HCT116 (cell line): ENCODE results near the gene SIN3A. TPM values are rescaled to one million over a fixed set of nuclear protein-coding genes. Genes with fewer than 3 reads are reported as not detected.
"Not testable (repeated sequence)": the region's sequence is repeated elsewhere in the genome, so short reads cannot be mapped to it uniquely, and the experiment has no call there.

Experiments used
- ATAC-seq: fragments of 200-7000 bp; cut with Tn5 transposase; 2 replicates; pipeline ENCODE4 v1.9.1; 2020; ENCODE audit warnings: mild to moderate bottlenecking, moderate library complexity
- BruUV-seq: library from RNA; stranded (reverse); fragments of 400-500 nt; replicated peaks from 2 replicates; lab custom pipeline; 2021; lab: Mats Ljungman, UMichigan
- CTCF ChIA-PET: fragments of 300-600 bp; sonication (Branson Sonifier 250); formaldehyde crosslinking; loops from one replicate; lab custom pipeline; 2021; ENCODE audit warnings: antibody characterized with exemption; lab: Charles Lee
- POLR2A ChIA-PET: fragments of 300-600, 350-600 bp; sonication (Branson Sonifier 250); formaldehyde crosslinking; loops from one replicate; lab custom pipeline; 2021; ENCODE audit warnings: antibody characterized with exemption; lab: Charles Lee
- RAD21 ChIA-PET, 2 experiments: fragments of 300-600 bp; sonication (Branson Sonifier 250); formaldehyde crosslinking; loops; one replicate each; lab custom pipeline; 2023; ENCODE audit warnings: low total read pairs in 2 of 2; ENCODE audit not compliant: uncharacterized antibody in 2 of 2, unreplicated experiment in 2 of 2, low non-redundant PET in 1 of 2; lab: Charles Lee
- DNase-seq: peaks from one replicate; pipeline ENCODE4 v3.0.0-alpha.2; 2010; ENCODE audit warnings: low read depth, low spot score
- H2AFZ ChIP-seq: fragments of 200-600 bp; shearing (Covaris generic), sonication (generic); 2 replicates; pipeline ENCODE4 v1.6.1; 2017; ENCODE audit warnings: low read depth, mixed run types, mixed read lengths, antibody characterized with exemption, low read length; ENCODE audit not compliant: poor library complexity, severe bottlenecking
- H3K27ac ChIP-seq: 2 replicates; pipeline ENCODE4 v1.5.1; 2012; ENCODE audit warnings: low read depth, low read length
- H3K27me3 ChIP-seq: fragments of 200-600 bp; sonication (generic); 2 replicates; pipeline ENCODE4 v1.6.1; 2016; ENCODE audit warnings: mixed run types, low read length, mixed read lengths; ENCODE audit not compliant: insufficient read depth
- H3K36me3 ChIP-seq, 2 experiments: fragments of 200-500 bp in 1 of 2; fragments of 200-600 bp in 1 of 2; sonication (Bioruptor generic) in 1 of 2; sonication (generic) in 1 of 2; 2 replicates each; pipeline versions ENCODE4 v1.5.1 to v1.6.1; 2014 to 2016; ENCODE audit warnings: low read length in 2 of 2, inconsistent platforms in 1 of 2, mixed read lengths in 1 of 2, mixed run types in 1 of 2; ENCODE audit not compliant: insufficient read depth in 2 of 2, control insufficient read depth in 1 of 2
- H3K4me1 ChIP-seq, 2 experiments: fragments of 200-600 bp in 1 of 2; sonication (generic) in 1 of 2; 2 replicates each; pipeline versions ENCODE4 v1.5.1 to v1.6.1; 2012 to 2017; ENCODE audit warnings: low read length in 2 of 2, inconsistent platforms in 1 of 2, mild to moderate bottlenecking in 1 of 2, mixed read lengths in 1 of 2, mixed run types in 1 of 2, moderate library complexity in 1 of 2; ENCODE audit not compliant: insufficient read depth in 2 of 2, control insufficient read depth in 1 of 2
- H3K4me2 ChIP-seq: fragments of 200-600 bp; sonication (generic); 2 replicates; pipeline ENCODE4 v1.6.1; 2017; ENCODE audit warnings: mixed run types, low read length, mixed read lengths
- H3K4me3 ChIP-seq, 2 experiments: fragments of 200-600 bp in 1 of 2; sonication (generic) in 1 of 2; replicated peaks in 1 of 2; 2 replicates each; pipeline ENCODE4 v1.5.1; 2011 to 2016; ENCODE audit warnings: low read length in 2 of 2, control low read depth in 1 of 2, low read depth in 1 of 2, mild to moderate bottlenecking in 1 of 2, mixed read lengths in 1 of 2, mixed run types in 1 of 2
- H3K79me2 ChIP-seq: fragments of 200-600 bp; sonication (generic); 2 replicates; pipeline ENCODE4 v1.6.1; 2017; ENCODE audit warnings: mild to moderate bottlenecking, mixed run types, low read length, moderate library complexity, mixed read lengths; ENCODE audit not compliant: insufficient read depth
- H3K9ac ChIP-seq: fragments of 200-600 bp; sonication (generic); 2 replicates; pipeline ENCODE4 v1.6.1; 2016; ENCODE audit warnings: low read length, mixed read lengths
- H3K9me2 ChIP-seq: fragments of 200-600 bp; sonication (generic), shearing (Covaris generic); 2 replicates; pipeline ENCODE4 v1.6.1; 2017; ENCODE audit warnings: mixed run types, mild to moderate bottlenecking, moderate library complexity; ENCODE audit not compliant: insufficient read depth
- H3K9me3 ChIP-seq, 2 experiments: fragments of 200-500 bp in 1 of 2; fragments of 200-600 bp in 1 of 2; sonication (Bioruptor generic) in 1 of 2; sonication (generic) in 1 of 2; 2 replicates each; pipeline ENCODE4 v1.6.1; 2014 to 2017; ENCODE audit warnings: low read length in 2 of 2, mixed read lengths in 2 of 2, inconsistent platforms in 1 of 2, low read depth in 1 of 2, mild to moderate bottlenecking in 1 of 2, mixed run types in 1 of 2, moderate library complexity in 1 of 2; ENCODE audit not compliant: control insufficient read depth in 1 of 2, insufficient read depth in 1 of 2
- H4K20me1 ChIP-seq: fragments of 200-600 bp; sonication (generic), shearing (Covaris generic); 2 replicates; pipeline ENCODE4 v1.6.1; 2017; ENCODE audit warnings: mixed run types, mild to moderate bottlenecking, moderate library complexity; ENCODE audit not compliant: insufficient read depth
- ATF3 ChIP-seq: IDR thresholded peaks from 2 replicates; pipeline ENCODE4 v1.6.1; 2012
- CBX3 ChIP-seq: IDR thresholded peaks from 2 replicates; pipeline ENCODE4 v1.6.1; 2012; ENCODE audit warnings: low read depth
- CTCF ChIP-seq, 3 experiments: fragments of 200-600 bp in 1 of 3; sonication (generic) in 1 of 3; IDR thresholded peaks in 2 of 3; conservative IDR thresholded peaks in 1 of 3; 2 replicates each; pipeline ENCODE4 v1.5.1; 2012 to 2017; ENCODE audit warnings: low read depth in 2 of 3, low read length in 2 of 3, antibody characterized with exemption in 1 of 3, borderline replicate concordance in 1 of 3, control low read depth in 1 of 3, mild to moderate bottlenecking in 1 of 3, mixed read lengths in 1 of 3, mixed run types in 1 of 3, moderate library complexity in 1 of 3; ENCODE audit not compliant: insufficient read depth in 1 of 3
- ELF1 ChIP-seq: IDR thresholded peaks from 2 replicates; pipeline ENCODE4 v1.6.1; 2012; ENCODE audit warnings: low read depth, borderline replicate concordance
- EZH2 ChIP-seq: fragments of 200-600 bp; sonication (generic); IDR thresholded peaks from 2 replicates; pipeline ENCODE4 v1.6.1; 2017; ENCODE audit warnings: antibody characterized with exemption, mixed run types
- EZH2phosphoT487 ChIP-seq: fragments of 200-600 bp; IDR thresholded peaks from 2 replicates; pipeline ENCODE4 v1.6.1; 2018; ENCODE audit warnings: antibody characterized with exemption, borderline replicate concordance
- MAX ChIP-seq: IDR thresholded peaks from 2 replicates; pipeline ENCODE4 v1.6.1; 2012
- POLR2A ChIP-seq: IDR thresholded peaks from 2 replicates; pipeline ENCODE4 v1.7.0; 2011; ENCODE audit warnings: borderline replicate concordance; ENCODE audit not compliant: insufficient read depth, insufficient read length; ENCODE audit errors: extremely low read depth
- POLR2AphosphoS5 ChIP-seq: IDR thresholded peaks from 2 replicates; pipeline ENCODE4 v1.6.1; 2011; ENCODE audit warnings: mild to moderate bottlenecking, low read depth, low read length, moderate library complexity
- RAD21 ChIP-seq: IDR thresholded peaks from 2 replicates; pipeline ENCODE4 v1.6.1; 2012; ENCODE audit warnings: low read depth, mild to moderate bottlenecking
- REST ChIP-seq: IDR thresholded peaks from 2 replicates; pipeline ENCODE4 v1.6.1; 2012; ENCODE audit warnings: low read depth
- SIN3A ChIP-seq: IDR thresholded peaks from 2 replicates; pipeline ENCODE4 v1.6.1; 2012; ENCODE audit warnings: low read depth
- TCF7L2 ChIP-seq: IDR thresholded peaks from 2 replicates; pipeline ENCODE4 v1.7.0; 2011; ENCODE audit warnings: borderline replicate concordance, inconsistent platforms; ENCODE audit not compliant: insufficient read depth, insufficient read length; ENCODE audit errors: extremely low read depth
- YY1 ChIP-seq: IDR thresholded peaks from 2 replicates; pipeline ENCODE4 v1.6.1; 2011; ENCODE audit warnings: low read length, low read depth, moderate library complexity, mild to moderate bottlenecking; ENCODE audit not compliant: insufficient replicate concordance; ENCODE audit errors: extremely low read depth
- ZFX ChIP-seq: fragments of 450-650 bp; IDR thresholded peaks from 2 replicates; pipeline ENCODE4 v1.6.1; 2017
- ZNF274 ChIP-seq: fragments of 200-500 bp; sonication (Bioruptor generic); IDR thresholded peaks from 2 replicates; pipeline ENCODE4 v1.6.1; 2014; ENCODE audit warnings: mild to moderate bottlenecking, low read depth, low read length, inconsistent platforms
- intact Hi-C: fragments of 100-400 bp; cut with micrococcal nuclease; formaldehyde crosslinking; loops from 2 replicates; pipeline ENCODE4 v1.10.0; 2022
- total RNA-seq: library from RNA; stranded (reverse); gene quantifications from one replicate; pipeline ENCODE4 v1.2.1, GENCODE V29; 2021; ENCODE audit not compliant: unreplicated experiment

Gene SIN3A
- total RNA-seq, 1 experiment from 2014 or later, result 70.1 TPM

- POLR2A ChIA-PET, H3K4me3 ChIP-seq, H3K27me3 ChIP-seq, H2AFZ ChIP-seq, CTCF ChIA-PET, DNase-seq, H3K79me2 ChIP-seq, H3K4me2 ChIP-seq, H3K9me2 ChIP-seq, RAD21 ChIA-PET, H3K9ac ChIP-seq, H3K27ac ChIP-seq, H4K20me1 ChIP-seq, BruUV-seq, H3K9me3 ChIP-seq, intact Hi-C loops, H3K36me3 ChIP-seq, ATAC-seq: not testable (repeated sequence)
- H3K4me1 ChIP-seq, result peaks cover 6 to 15% of the 10 kb centered on the region in 2 experiments; a peak in 3 of 4 replicates
Measured at GRCh38 chr15:75343953-75344352, 107.5 kb downstream of the SIN3A start.

- no peak for DNase-seq
- no peak for ATAC-seq
- Histone ChIP-seq H3K9me2 (no peaks in the 10 kb centered on the region), H3K9ac (no peak overlapping the region), H2AFZ (no peak overlapping the region), H3K4me3 (no peak overlapping the region), H4K20me1 (no peaks in the 10 kb centered on the region), H3K79me2 (no peaks in the 10 kb centered on the region), H3K9me3 (no peaks in the 10 kb centered on the region), H3K27ac (no peak overlapping the region), H3K27me3 (no peaks in the 10 kb centered on the region), H3K4me1 (peaks cover 6 to 7% of the 10 kb centered on the region in 2 experiments; a peak in 3 of 4 replicates), H3K4me2 (no peak overlapping the region), H3K36me3 (no peaks in the 10 kb centered on the region)
- intact Hi-C loops, result no loop called here
- ChIA-PET CTCF (no interaction called here), RAD21 (no interaction called here), POLR2A (no interaction called here)
- no peak for TF ChIP-seq SIN3A
- no peak for TF ChIP-seq ATF3
- no peak for TF ChIP-seq ELF1
- no peak for TF ChIP-seq ZNF274
- TF ChIP-seq YY1, result no peak
- TF ChIP-seq POLR2A, result no peak
- no peak for TF ChIP-seq CTCF (IDR thresholded peaks at IDR 0.05 in 2 of 3, conservative IDR thresholded peaks at IDR 0.05 in 1 of 3; ENCODE audit: borderline replicate concordance in 1 of 3, insufficient read depth in 1 of 3, low read depth in 2 of 3, low read length in 2 of 3)
- no peak for TF ChIP-seq MAX
- no peak for TF ChIP-seq TCF7L2
- TF ChIP-seq ZFX, result no peak
- TF ChIP-seq EZH2, result no peak
- TF ChIP-seq EZH2phosphoT487, result no peak
- no peak for TF ChIP-seq POLR2AphosphoS5
- TF ChIP-seq REST, result no peak
- no peak for TF ChIP-seq RAD21
- TF ChIP-seq CBX3, result no peak
- BruUV-seq, result no TSS peak
Measured at GRCh38 chr15:75342221-75342620, 109.3 kb downstream of the SIN3A start.
